Heart right ventricle (tissue), 16 donors: ENCODE measurements around the gene MRC2. TPM values are rescaled to one million over a fixed set of nuclear protein-coding genes. Genes with fewer than 3 reads are reported as not detected.

Source experiments
- ATAC-seq, 8 donors: fragments of 200-7000 bp; cut with Tn5 transposase; one replicate each; pipeline ENCODE4 v1.9.1; 2020; ENCODE audit warnings: mild to moderate bottlenecking in 8 of 8, moderate library complexity in 8 of 8, moderate number of reproducible peaks in 1 of 8
- DNase-seq, 2 donors: peaks; one replicate each; pipeline ENCODE4 v3.0.0-alpha.2; 2020
- H3K27ac ChIP-seq, 10 donors: fragments of 200-600 bp; sonication (generic) in 2 of 10; one replicate each; pipeline versions ENCODE4 v1.5.0 to v1.8.0; 2020 to 2022; ENCODE audit warnings: mild to moderate bottlenecking in 3 of 10
- H3K27me3 ChIP-seq, 7 donors: fragments of 200-600 bp; one replicate each; pipeline ENCODE4 v1.8.0; 2021 to 2022; ENCODE audit warnings: mild to moderate bottlenecking in 2 of 7
- H3K36me3 ChIP-seq, 9 donors: fragments of 200-600 bp; sonication (generic) in 1 of 9; one replicate each; pipeline versions ENCODE4 v1.5.0 to v1.8.0; 2020 to 2022; ENCODE audit warnings: mild to moderate bottlenecking in 2 of 9
- H3K4me1 ChIP-seq, 9 donors: fragments of 200-600 bp; sonication (generic) in 1 of 9; one replicate each; pipeline versions ENCODE4 v1.5.0 to v1.8.0; 2020 to 2022; ENCODE audit warnings: mild to moderate bottlenecking in 4 of 9
- H3K4me3 ChIP-seq, 10 donors: fragments of 200-600 bp; sonication (generic) in 2 of 10; one replicate each; pipeline versions ENCODE4 v1.5.0 to v1.8.0; 2020 to 2022; ENCODE audit warnings: mild to moderate bottlenecking in 7 of 10, moderate library complexity in 2 of 10
- H3K9me3 ChIP-seq, 11 donors: fragments of 200-600 bp in 10 of 11; sonication (generic) in 2 of 11; one replicate each; pipeline versions ENCODE4 v1.5.0 to v1.8.0; 2013 to 2022; ENCODE audit warnings: mild to moderate bottlenecking in 2 of 11, control low read depth in 1 of 11, moderate library complexity in 1 of 11
- WGBS, 2 donors: extraction: QIAGEN DNeasy Blood & Tissue Kit; methylation state at CpG; one replicate each; pipeline ENCODE4 v1.1.7; 2013; ENCODE audit warnings: inconsistent platforms in 1 of 2; 5-methylcytosine and 5-hydroxymethylcytosine counted together
- intact Hi-C, 10 donors: fragments of 100-400 bp; cut with DNase I; formaldehyde crosslinking; loops; one replicate each; pipeline versions ENCODE4 v1.11.1 to v1.14.2; 2022
- polyA plus RNA-seq, 2 donors: library from polyadenylated mRNA; stranded (reverse); fragments of 200-250 nt; gene quantifications; one replicate each; pipeline ENCODE4 v1.2.3, GENCODE V29; 2013
- total RNA-seq, 10 donors: library from RNA; stranded (reverse); fragmentation: NEBNext Ultra II Directional in 3 of 10; extraction: Animal tissue kit (Norgen Biotek cat#: 25700) in 3 of 10; gene quantifications; one replicate each; pipeline versions ENCODE4 v1.2.1 to v1.2.4, GENCODE V29; 2021 to 2023
- TF ChIP-seq, protein P1 (sequence below), 9 donors: fragments of 200-600 bp; sonication (generic) in 2 of 9; IDR thresholded peaks; one replicate each; pipeline versions ENCODE4 v1.5.0 to v1.8.0; 2021 to 2022; ENCODE audit warnings: antibody characterized with exemption in 9 of 9, mild to moderate bottlenecking in 5 of 9, moderate library complexity in 1 of 9
- donor health status: Arrhythmogenic right ventricular cardiomyopathy.
- donor health status: ischemic (EF 13 %, LVEDD 7.1; RV severe dilation, severe dysfunction).
- donor health status: healthy with polysubstance abuse.
- donor health status: DM: no; HTN: yes; CAD: no.
- donor health status: DM: no; HTN: no; CAD: no.
- donor health status: ischemic (EF 25% LVEDD 6.9; RV normal size, moderate dysfunction).
- donor health status: ischemic (EF 25% LVEDD 5.7; RV mildly dilated, moderate dysfunction).
- donor health status: healthy.
- donor health status: DM: yes; HTN: yes; CAD: no.
- donor health status: Ischemic cardiomyopathy.
- donor health status: ischemic (EF 35%, LVEDD 5.7; RV mildly dilated, moderate dysfunction).
- donor health status: nonischemic (EF 11% LVEDD 7.7; RV severe dilation, severe dysfunction).
- donor health status: DM: yes; HTN: yes; CAD: no.
- donor health status: PGD.
- donor health status: ischemic (EF 29% LVEDD 5.4; RV normal size, mild dysfunction).
- donor health status: nonischemic (EF 23%, LVEDD 6.1; RV moderate dilation, normal function).

MRC2 gene
- total and polyA plus RNA-seq, 12 donors: 15.2 to 46.4 (median 21.4) TPM

DNA sequence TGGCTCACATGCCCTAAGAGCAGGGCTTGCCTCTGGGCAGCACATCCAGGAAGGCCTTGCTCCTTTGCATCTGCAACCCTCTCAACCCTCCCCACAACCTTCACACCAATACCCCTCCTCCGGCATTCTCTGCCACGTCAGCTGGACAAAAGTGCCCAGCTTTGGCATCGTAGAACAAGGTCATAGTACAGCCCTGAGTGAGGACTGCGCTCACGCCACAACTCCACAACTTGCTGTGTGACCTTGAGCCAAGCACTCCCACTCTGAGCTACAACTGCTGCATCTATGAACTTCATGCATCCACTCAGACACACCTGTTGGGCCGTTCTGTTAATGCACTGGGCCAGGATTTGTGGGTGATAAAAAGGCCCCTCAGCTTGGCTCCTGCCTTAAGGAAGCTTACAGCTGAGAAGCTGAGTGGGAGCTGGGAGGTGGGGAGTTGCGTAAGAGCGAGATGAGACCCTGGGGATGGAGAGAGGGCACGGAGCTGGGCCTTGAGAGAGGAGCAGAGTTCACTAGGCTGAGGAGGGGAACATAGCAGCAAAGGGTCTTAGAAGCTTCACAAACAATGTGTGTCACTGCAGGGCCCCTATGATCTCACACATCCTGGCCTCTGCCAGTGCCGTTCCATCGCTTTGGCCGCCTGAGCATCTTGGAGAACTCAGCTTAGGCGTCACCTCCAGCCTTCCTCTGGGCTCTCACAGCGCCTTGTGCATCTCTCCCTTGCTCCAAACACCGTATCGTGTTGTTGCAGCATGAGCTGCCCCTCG, 8.6 kb upstream of the MRC2 start:
- H3K4me1 ChIP-seq: peaks cover 0 to 43% (median 8%) of the 10 kb centered on the region in 9 donors
- no peak overlapping the region for H3K4me3 ChIP-seq
- WGBS, 2 donors: 76 to 79% methylated on average over 17 of the region's 17 CpGs
- intact Hi-C loops: no loop called here
- ATAC-seq (peak; percentile 33 to 70 (median 49)), DNase-seq (peak in 1 of 2 donors; percentile 27)
- peaks cover 0 to 32% (median 0%) of the 10 kb centered on the region in 9 donors for H3K36me3 ChIP-seq
- TF ChIP-seq, protein P1, sequence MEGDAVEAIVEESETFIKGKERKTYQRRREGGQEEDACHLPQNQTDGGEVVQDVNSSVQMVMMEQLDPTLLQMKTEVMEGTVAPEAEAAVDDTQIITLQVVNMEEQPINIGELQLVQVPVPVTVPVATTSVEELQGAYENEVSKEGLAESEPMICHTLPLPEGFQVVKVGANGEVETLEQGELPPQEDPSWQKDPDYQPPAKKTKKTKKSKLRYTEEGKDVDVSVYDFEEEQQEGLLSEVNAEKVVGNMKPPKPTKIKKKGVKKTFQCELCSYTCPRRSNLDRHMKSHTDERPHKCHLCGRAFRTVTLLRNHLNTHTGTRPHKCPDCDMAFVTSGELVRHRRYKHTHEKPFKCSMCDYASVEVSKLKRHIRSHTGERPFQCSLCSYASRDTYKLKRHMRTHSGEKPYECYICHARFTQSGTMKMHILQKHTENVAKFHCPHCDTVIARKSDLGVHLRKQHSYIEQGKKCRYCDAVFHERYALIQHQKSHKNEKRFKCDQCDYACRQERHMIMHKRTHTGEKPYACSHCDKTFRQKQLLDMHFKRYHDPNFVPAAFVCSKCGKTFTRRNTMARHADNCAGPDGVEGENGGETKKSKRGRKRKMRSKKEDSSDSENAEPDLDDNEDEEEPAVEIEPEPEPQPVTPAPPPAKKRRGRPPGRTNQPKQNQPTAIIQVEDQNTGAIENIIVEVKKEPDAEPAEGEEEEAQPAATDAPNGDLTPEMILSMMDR (IDR thresholded peaks at IDR 0.05): no peak
- no peaks in the 10 kb centered on the region for H3K9me3 ChIP-seq
- peak overlapping the region in 4 of 10 donors; percentile 22 to 65 (median 36) for H3K27ac ChIP-seq
- H3K27me3 ChIP-seq: no peaks in the 10 kb centered on the region

DNA sequence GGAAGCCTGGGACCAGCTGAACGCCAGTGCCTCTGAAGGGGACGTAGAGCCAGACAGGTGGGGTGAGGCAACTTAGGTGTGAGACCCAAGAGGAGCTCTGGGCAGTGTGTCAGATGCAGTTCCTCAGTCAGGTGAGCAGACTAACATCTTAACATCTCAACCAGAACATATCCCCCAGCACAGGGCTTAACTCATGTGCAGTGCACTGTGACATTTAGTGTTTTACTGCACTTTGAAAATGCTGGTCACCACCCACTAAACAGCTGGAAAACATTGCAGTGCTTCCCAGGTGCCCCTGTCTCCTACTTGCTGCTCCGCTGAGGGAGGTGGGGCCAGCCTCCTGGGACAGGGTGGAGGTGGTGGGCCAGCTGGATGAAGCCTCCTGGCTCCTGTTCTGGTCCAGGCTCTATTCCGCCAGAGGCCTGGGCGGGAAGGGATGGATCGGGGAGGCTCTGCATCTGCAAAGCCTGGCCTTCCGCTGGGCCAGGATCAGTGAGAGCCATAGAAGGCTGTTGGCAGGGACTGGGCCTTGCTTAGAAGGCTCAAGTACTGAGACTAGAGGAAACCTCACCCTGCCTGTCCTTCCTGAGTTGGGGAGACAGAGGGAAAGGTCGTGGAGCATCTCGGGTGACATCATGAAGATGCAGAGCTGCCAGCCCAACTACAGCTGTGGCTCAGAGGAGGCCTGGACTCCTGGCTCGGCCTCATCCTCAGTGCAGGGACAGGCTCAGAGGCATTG, 7.9 kb upstream of the MRC2 start:
- peak; percentile 18 to 56 (median 52) for ATAC-seq
- Histone ChIP-seq H3K36me3 (peaks cover 0 to 24% (median 0%) of the 10 kb centered on the region in 9 donors), H3K27ac (peak overlapping the region in 5 of 10 donors; percentile 12 to 65 (median 42)), H3K4me3 (no peak overlapping the region), H3K27me3 (no peaks in the 10 kb centered on the region), H3K4me1 (peaks cover 0 to 36% (median 8%) of the 10 kb centered on the region in 9 donors), H3K9me3 (no peaks in the 10 kb centered on the region)
- WGBS, 2 donors: 71 to 81% methylated on average over 10 of the region's 10 CpGs
- intact Hi-C loops: no loop called here
- DNase-seq: no peak
- TF ChIP-seq, protein P1 (IDR thresholded peaks at IDR 0.05): no peak

DNA sequence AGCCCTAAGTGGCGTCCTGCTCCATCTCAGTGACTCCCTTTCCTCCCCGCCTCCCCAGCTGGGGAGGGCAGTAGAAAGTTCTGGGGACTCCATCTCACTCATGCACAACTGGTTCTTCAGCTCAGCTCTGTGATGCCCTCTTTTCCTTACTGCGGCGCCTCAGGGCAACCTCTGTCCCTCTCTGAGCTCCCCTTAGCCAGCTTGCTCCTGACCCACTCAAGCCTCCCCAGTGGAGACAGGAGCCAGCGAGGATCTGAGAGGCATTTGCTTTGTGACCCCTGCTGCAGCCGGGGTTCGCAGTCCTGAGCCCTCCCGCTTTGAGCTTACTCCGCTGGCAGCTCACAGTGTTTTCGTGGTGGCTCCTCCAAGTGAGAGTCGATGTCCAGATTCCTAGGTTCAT, 6.2 kb upstream of the MRC2 start:
- TF ChIP-seq, protein P1 (IDR thresholded peaks at IDR 0.05): no peak
- no peak overlapping the region for H3K4me3 ChIP-seq
- H3K4me1 ChIP-seq: peaks cover 0 to 35% (median 13%) of the 10 kb centered on the region in 9 donors
- H3K9me3 ChIP-seq: no peaks in the 10 kb centered on the region
- intact Hi-C loops: no loop called here
- peak overlapping the region in 1 of 10 donors; percentile 1 for H3K27ac ChIP-seq
- ATAC-seq (no peak), DNase-seq (no peak)
- peaks cover 0 to 8% (median 0%) of the 10 kb centered on the region in 9 donors for H3K36me3 ChIP-seq
- H3K27me3 ChIP-seq: peaks cover 0 to 4% (median 0%) of the 10 kb centered on the region in 7 donors
- WGBS, 2 donors: 88 to 91% methylated on average over 11 of the region's 11 CpGs

DNA sequence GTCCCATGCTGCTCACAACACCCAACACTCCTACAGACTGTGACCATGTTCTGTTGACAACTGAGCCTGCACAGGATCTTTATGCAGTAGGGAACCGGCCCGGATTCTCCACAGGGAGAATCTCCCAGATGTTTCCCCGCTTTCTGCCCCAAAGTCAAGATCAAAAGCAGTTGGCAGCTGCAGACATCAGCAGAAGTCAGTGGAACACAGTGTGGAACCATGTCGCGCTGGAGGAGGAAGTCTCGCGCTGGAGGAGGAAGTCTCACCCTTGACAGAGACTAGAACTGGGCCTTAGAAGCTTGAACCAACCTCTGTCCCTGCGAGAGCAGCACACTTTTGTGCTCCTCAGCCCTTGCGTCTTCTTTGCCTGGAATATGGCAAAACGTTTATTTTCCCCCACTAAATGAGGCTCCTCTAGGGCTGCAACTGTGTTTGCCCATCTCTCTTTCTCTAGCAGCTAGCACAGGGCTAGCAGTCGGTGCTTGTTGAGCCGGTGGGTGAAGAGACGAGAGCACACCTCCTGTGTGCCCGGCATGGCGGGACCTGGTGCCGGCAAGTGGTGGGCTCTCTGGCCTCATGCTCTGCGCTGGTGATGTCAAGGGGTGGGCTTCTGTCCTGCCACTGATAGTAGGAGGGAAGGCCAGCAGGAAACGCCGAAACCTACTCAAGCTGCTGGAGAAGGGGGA, 2.1 kb upstream of the MRC2 start:
- Histone ChIP-seq H3K27ac (peak overlapping the region in 5 of 10 donors; percentile 29 to 94 (median 56)), H3K9me3 (no peaks in the 10 kb centered on the region), H3K4me3 (no peak overlapping the region), H3K27me3 (peaks cover 4 to 41% (median 29%) of the 10 kb centered on the region in 7 donors), H3K36me3 (no peaks in the 10 kb centered on the region), H3K4me1 (peaks cover 0 to 40% (median 23%) of the 10 kb centered on the region in 9 donors)
- TF ChIP-seq, protein P1 (IDR thresholded peaks at IDR 0.05): no peak
- WGBS, 2 donors: 87 to 91% methylated on average over 19 of the region's 19 CpGs
- DNase-seq: no peak
- no peak for ATAC-seq
- intact Hi-C loops: loop anchor here in 1 of 10 donors (5.0 kb wide), 1 partner anchor 52 kb away; no protein-coding TSS in a partner anchor
